NCI-H82 treated with DMSO at 0.1 percent for 48 hours (cell line): Measurements from ENCODE around the gene NAPB.
"Not testable (repeated sequence)": the region's sequence is repeated elsewhere in the genome, so short reads cannot be mapped to it uniquely, and the experiment has no call there.

Experiments used
- DNase-seq: peaks from one replicate; lab custom pipeline; 2025; ENCODE audit not compliant: unreplicated experiment; lab: John Stamatoyannopoulos, UW

Gene NAPB

DNA sequence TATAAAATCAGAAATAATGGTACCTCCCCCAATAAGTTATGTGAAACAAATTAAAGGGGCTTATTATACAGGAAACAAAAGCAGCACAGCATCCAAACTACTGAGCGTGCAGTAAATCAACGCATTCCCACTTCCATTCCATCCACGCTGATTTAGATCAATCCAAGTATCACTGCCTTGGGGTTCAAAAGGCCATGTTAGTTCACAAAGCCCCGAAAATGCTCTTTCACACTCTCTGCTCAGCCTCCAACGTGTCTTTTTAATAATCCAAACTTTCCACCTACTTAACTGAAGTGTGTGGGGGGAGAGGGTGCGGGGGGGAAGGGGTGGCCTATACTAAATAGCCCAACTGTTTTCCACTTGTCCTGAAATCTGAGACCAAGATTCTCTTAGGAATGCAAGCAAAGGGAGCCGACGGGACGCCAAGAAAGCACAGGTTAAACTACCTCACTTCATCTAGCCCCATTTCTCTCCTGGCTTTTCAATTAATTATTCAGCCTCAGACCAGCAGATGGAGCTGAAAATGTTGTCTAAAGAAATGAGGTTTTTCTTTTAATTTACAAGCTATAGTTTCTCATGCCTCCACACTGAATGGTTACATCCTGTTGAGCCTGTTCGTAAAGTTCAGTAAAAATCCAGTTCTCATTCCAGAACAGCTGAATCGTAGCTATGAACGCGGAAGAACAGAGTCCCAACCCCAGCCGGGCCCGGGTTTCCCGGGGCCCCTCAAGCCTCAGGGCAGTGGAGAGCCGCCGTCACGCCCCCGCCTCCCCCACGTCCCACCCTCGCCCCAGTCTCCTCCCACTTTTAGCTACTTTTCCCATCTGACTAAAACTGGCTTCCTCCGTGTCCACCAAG lies 71.7 kb downstream of the NAPB start:
- DNase-seq = peak; percentile 58

DNA sequence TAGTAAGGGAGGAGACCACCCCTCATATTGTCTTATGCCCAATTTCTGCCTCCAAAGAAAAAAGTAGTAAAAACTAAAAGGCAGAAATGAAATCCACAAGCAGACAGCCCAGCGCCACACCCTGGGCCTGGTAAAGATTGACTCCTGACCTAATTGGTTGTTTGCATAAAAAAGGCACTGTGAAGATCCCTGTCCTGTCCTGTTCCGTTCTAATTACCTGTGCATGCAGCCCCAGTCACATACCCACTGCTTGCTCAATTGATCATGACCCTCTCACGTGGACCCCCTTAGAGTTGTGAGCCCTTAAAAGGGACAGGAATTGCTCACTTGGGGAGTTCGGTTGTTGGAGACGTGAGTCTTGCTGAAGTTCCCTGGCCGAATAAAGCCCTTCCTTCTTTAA lies 72.8 kb downstream of the NAPB start:
- not testable (repeated sequence) for DNase-seq

DNA sequence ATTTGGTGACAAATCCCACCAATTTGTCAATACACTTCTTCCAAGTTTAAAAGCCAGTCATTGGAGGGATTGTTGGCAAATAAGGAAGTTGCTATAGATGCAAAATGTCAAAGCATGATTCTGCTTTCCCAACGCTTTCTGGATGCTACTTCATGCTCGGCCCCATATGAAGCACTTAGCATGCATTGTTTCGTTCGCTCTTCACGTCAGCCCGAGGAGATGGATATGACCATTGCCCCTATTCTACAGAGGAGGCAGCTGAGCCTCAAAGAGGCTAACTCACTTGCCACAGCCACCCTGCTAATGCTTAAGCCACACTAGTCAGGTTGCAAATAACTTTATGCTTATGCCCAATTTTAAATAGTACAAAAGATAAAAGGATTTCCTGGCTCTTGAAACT lies 73.5 kb downstream of the NAPB start:
- DNase-seq = no peak

DNA sequence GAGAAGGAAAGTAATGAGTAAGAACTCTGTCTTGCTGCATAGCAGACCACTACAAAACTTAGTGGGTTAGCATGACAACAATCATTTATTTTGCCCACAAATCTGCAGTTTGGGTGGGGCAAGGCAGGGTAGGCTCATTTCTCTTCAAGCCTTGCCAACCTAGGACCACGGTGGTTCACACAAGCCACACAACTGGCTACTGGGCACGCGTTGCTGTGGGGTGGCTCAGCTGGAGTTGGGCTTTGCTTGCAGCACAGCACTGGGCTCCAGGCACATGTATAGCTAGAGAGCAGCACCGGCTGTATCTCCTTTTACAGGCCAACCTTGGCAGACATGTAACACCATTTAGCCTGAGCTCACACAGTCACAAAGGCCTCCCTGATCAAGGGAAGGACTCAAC lies 75.3 kb downstream of the NAPB start:
- no peak for DNase-seq

DNA sequence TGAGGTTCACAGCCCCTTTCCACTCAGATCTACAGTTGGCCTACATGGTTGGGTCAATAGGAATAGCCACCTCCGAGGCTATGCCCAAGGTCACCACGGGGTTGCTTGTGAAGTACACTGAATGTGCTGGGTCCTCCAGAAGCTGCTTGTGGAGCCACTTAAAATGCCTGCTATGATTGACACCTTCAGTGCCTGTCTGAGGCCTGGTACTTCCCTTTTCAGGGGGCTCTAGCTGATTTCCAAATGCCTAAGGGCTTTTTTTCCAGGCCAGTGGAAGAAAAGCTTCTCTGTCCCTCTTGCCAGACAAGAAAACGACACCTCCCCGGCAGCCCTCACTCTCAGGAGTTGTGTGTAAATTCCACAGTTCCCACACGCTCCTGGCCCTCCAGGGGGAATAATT lies 77.0 kb downstream of the NAPB start:
- no peak for DNase-seq

DNA sequence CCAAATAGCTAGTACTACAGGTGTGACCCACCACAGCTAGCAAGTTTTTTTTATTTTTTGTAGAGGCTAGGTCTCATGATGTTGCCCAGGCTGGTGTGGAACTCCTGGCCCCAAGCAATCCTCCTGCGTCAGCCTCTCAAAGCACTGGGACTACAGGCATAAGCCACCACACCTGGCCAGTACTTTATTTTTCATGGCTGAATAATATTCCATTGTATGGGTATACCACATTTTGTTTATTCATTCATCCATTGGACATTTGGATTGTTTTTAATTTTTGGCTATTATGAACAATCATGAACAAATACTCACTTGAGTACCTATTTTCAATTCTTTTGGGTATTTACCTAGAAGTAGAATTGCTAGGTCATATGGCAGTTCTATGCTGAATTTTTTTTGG lies 77.7 kb downstream of the NAPB start:
- DNase-seq = no peak

DNA sequence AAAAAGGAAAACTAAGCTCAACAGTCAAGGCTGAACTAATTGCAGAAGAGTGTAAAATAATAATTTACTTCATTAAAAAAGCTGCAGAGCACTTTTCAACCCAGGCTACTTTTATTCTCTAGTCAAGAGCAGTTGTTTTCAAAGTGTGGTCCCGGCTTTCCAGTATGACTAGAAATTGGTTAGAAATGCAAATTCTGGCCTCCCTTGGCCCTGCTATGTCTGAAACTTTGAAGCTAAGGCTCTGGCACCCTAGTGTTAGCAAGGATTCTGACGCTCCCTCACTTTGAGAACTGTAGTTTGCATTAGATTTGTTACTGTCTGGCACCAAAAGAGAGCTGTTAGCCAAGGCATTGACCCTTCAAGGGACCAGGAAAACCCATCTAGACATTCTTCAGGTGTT lies 80.2 kb downstream of the NAPB start:
- DNase-seq = no peak

DNA sequence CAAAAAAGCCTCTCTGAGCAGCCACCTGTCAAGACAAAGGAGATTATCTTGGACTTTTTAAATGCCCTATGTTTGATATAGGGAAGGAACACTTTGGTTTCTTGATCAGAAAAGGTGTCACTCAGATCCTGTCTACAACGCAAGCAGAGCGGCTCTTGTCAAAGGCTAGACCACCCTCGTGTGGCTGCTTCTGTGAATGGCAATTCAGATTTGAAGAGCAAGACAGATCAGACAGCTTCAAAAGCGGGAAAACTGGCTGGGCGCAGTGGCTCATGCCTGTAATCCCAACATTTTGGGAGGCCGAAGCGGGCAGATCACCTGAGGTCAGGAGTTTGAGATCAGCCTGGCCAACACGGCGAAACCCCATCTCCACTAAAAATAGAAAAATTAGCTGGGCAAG lies 80.8 kb downstream of the NAPB start:
- no peak for DNase-seq

DNA sequence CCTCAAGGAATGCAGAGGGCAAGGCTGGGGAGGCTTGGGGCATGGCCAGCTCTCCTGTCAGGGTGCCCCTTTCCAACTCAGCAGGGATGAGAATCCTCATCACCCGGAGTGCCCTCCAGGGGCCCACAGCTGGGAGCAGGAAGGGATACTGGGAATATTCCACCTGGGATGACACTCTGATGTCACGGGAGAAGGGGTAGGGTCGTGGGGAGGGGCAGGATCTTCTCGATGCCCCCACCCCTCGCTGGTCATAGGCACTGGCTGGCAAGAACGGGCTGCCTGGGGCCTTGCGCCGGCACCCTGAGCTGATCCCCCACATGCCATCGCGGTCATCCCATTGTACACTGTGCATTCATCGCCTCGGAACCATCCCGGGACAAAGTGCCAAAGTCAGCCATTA lies 81.3 kb downstream of the NAPB start:
- no peak for DNase-seq

DNA sequence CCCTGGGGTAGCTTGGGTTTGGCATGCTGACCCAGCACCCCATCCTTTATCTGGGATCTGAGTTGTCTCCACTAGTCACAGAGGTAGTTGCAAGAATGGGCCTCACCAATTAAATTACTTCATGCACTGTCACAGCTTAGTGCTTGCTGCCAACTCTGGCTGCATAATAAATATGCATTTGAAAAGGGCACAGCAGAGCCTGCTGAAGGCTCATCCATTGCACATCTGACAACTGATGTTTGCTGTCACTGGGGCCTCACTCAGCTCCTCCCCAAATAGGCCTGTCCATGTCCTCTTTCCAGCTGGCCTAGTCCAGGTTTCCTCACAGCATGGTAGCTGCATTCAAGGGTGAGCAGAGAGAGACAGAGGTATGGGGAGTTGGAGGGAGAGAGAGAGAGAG lies 84.0 kb downstream of the NAPB start:
- no peak for DNase-seq

DNA sequence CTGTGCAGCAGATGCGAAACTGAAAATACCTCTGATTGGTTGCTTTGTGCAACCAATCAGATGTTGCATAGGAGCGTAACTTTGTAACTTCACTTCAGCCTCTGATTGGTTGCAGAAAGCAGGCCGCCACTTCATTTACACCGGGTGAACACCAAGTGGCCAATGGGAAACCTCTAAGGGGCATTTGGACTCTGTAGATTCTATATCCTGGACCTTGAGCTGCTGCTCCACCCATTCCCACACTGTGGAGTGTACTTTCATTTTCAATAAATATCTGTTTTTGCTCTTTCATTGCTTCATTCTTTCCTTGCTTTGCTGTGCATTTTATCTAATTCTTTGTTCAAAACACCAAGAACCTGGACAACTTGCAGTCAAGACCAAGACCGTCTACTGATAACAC lies 84.8 kb downstream of the NAPB start:
- no peak for DNase-seq

DNA sequence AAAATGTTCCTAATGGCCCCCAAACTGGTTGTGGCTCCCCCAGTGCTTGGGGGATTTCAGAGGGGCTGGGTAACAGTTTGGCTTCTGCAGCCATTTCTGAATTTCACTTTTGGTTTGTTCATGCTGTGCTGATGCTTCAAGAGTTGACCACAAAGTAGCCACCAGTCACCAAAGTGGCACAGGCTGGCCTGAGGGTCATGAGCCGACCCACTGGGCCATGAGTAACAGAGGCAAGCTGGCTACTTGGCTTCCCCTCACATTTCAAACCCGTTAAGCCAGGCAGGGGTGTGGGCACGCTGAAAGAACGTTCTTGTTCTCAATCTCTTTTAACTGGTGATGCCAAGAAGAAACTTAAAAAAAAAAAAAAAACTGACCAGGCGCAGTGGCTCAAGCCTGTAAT lies 85.8 kb downstream of the NAPB start:
- no peak for DNase-seq

DNA sequence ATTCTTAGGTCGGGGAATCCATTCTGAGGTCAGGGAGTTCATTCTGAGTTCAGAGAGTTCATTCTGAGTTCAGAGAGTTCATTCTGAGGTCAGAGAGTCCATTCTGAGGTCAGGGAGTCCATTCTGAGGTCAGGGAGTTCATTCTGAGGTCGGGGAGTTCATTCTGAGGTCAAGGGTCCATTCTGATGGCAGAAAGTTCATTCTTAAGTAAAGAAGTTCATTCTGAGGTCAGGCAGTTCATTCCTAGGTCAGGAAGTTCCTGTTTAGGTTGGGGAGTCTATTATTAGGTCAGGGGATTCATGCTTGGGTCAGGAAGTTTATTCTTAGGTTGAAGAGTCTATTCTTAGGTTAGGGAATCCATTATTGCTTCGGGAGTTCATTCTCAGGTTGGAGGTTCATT lies 87.2 kb downstream of the NAPB start:
- no peak for DNase-seq

DNA sequence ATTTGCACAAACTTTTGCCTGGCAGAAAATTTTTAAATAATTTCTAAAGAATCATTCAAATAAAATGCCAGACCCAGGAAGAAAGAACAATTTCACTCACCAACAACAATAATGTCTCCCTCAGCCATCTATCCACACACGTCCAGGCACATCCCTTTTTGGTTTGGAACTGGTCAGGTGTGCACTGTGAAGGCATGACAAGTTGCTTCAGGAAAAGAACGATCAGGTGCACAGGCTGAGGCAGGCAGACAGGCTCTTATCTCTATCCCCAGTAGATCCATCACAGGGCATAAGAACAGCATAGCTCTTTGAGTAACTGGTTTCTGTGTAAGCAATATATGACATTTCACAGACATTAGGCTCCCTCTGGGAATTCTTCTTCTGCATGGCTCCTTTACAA lies 88.8 kb downstream of the NAPB start:
- no peak for DNase-seq

DNA sequence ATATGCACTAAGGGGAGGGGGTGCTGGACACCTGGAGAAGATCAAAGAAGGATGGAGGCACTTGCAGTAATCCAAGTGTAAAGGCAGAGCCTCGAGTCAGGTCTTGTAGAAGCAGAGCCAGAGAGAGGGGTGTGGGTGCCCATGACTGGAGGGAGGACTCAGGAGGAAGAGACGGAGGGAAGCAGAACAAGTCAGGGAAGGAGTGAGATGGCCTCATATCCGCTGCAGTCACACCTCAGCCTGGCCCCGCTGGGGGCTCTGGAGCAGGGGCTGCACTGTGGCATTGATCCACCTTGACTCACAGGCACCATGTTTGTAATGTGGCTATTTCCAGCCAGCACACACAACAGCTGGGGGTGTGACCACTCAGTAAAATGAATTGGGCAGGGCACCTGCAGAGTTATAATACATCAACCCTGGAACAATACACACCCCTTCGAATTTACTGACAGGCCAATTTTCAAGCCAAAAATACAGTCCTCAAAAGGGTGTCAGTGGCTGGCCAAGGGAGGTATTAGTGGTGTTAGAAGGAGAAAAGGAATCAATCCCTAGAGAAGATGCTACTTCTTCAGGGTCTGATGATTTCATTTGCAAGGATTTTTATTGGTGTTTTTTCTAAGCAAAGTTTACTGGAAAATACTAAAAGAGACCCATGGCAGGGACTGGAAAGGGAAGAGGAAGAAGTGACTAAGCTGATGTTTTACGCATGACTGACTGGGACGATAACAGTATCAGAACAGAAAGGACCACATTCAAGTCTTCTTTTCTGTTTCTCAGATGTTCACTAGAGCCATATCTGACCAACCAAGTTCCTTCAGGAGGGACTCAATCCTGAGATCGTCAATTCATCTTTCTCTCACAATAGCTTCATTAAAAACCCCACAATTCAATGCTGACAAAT lies 89.6 kb downstream of the NAPB start:
- DNase-seq = no peak

DNA sequence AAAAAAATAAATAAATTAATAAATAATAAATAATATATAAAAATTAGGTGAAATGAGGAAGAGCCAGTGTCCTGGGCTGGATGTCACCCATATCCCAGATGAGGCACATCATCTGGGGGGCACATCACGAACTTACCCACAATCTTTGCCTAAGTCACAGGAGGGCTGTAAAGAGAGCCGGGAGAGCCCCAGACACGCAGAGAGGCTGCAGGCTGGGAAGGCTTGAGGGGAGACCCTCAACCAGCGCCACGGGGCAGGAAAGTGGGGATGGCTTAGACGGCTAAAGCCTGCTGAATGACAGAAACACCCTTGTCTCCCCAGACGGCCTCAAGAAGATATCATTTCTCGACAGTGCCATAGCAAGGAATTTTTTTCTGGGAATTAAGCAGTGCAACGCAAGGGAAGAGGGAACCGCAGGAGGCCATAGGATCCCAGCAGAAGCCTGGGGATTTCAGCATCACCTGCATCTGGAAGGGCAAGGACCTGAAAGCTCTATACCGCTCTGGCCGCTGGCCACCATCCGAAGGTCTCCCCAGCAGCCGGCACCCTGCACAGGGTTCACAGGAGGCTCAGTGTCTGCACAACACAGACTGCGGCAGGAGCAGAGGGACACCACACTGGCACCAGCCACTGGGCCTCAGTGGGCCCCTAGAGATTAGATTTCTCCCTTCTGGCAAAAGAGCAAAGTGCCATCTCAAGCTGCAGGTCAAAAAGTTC lies 93.5 kb downstream of the NAPB start:
- no peak for DNase-seq

DNA sequence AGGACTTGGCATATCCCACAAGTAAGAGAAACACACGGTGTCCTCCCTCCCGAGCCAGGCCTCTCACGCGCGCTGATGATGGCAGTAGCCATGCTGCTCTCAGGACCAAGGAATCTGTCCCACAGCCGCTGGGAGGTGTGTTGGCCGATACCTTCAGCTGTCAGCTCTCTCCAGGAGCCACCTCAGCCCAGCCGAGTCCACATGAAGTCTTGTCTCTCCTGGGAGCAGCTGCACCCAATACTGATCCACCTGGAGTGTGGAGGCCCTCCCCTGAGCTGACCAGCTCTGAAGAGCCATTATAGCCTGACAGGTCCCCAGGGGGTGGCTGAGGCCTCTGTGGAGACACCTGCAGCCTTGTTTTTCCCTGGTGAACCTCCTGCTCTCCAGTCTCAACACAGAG lies 94.5 kb downstream of the NAPB start:
- no peak for DNase-seq

DNA sequence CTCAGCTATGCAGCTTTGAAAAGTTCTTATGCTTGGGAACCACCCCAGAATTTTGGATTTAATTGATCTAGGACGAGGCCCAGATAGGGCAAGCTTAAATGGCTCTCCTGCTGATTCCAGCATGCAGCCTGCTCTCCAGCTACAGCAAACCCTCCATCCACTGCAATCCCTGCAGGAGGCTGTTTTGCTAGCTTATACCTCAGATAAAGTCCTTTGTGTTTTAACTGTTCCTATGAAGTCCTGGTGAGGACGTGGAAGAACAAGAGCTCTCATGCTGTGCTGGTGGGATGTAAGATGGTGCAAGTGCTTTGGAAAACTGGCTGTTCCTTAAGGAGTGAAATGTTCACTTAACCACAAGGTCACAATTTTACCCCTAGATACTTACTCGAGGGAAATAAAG lies 96.2 kb downstream of the NAPB start:
- no peak for DNase-seq
